Putamen (tissue), 1 donor: ENCODE results near the gene ENOX1.

Experiments
- DNase-seq: peaks from one replicate; pipeline ENCODE4 v3.0.0-alpha.2; 2016; ENCODE audit warnings: low spot score

Gene ENOX1

DNA sequence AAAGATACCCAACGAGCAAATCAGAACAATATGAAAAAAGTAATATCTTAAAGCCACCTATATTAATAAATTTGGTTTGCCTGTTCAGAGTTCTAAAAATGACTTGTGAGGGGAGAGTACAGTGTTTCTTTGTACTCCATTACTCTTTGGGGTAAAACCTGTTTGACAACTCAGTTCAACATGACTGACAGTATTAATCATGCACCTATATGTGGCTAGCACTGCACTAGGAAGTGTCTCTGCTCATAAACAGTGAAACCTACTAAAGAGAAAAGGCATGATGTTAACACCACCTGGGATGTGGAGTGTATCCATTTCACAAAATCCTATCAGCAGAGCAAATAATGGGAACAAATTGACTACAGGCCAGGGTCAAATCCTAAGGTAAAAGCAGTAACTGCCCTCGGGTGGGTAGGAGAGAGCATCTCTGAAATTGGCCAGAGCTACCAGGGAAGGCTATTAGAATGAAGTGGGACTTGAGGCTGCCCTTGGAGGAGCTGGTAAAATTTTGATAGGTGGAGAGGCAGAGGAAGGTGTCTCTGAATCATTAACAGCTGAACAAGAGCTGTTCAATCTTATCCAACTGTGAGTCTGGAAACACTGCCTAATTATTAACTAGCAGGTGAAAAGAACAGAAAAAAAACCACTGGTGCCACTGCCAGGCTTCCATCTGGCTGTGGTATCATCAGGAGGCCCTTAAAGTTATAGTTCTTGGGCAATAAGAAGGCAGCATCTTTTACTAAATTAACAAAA, 398.3 kb downstream of the ENOX1 start:
- DNase-seq: no peak

DNA sequence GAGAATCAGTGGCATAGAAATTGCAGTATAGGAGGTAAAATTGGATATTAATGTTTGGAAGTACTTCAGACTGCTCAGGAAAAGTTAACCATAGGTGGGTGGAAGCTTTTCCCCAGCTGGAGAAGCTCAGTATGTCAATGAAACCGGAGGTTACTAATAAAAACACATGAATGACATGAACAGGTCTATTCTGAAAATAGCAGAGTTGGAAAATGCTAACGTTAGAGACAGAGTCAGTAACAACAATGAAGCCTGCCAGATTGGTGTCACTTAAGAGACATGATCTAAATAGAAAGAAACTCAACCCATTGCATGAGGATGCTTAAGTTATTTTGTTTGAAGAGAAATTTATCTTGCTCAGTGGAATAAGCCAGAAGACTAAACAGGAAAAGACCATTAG, 398.9 kb downstream of the ENOX1 start:
- DNase-seq: peak; percentile 50

- DNase-seq: no peak
These were observed 403.1 kb downstream of the ENOX1 start for GRCh38 chr13:43383498-43384165.

- no peak for DNase-seq
These were observed 407.0 kb downstream of the ENOX1 start for GRCh38 chr13:43379738-43380137.

DNA sequence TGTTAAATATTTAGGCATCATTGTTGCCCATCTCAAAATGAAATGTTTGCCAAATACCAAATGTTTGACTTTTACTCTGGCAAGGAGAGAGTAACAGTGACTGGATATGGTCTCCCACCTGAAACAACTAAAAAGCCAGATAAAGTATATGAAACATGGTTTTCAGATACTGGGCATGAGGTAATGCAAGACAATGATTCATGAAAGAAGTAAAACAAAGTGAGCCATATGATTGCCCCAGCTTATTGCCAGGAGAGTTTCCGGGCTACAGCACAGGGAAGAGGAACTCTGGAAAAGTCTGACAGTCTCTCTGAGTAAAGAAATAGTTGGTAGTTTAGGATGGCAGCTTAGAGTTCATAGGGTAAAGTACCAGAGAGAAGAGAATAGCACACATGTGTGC, 408.8 kb downstream of the ENOX1 start:
- DNase-seq: no peak

- no peak for DNase-seq
These were observed 409.6 kb downstream of the ENOX1 start for GRCh38 chr13:43377149-43377548.

DNA sequence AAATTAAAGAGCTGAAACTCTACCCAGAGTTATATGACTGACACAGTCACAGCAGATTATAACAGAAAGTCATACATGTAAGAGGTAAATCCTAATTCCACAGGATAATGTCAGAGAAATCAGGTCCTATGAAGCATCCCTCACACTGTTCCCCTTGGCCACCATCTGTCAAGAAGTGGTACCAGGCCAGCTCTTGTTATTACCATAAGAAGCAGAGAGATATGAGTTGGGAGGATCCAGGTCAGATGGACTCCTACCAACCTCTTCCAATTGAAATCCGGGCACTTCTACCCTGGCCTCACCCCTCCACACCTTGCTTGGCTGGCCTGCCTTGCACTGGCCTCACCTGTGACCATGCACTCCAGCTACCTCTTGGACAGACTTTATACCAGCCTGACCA, 410.2 kb downstream of the ENOX1 start:
- no peak for DNase-seq

GRCh38 chr13:43375797-43376465, 410.8 kb downstream of the ENOX1 start:
- DNase-seq: no peak

GRCh38 chr13:43374621-43375020, 412.2 kb downstream of the ENOX1 start:
- DNase-seq: no peak

GRCh38 chr13:43373400-43373799, 413.4 kb downstream of the ENOX1 start:
- DNase-seq: no peak

GRCh38 chr13:43370842-43371241, 415.9 kb downstream of the ENOX1 start:
- DNase-seq: no peak

DNA sequence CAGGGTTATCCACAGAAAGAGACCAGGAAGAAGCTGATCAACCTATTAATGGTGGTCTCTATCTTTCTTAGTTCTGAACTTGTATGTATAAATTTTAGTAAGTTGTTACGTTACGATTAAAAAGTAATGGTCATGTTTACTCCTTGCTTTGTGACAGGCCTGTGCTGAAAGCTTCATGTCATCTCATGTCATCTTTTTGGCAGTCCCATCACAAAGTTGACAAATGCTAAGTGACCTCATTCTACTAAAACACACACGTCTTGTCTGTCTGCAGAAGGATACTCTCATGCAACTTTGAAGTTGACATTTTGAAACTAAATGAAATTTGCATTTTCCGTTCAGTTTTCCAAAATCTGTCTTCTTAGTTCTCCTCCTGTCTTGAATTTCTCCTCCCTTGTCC, 417.5 kb downstream of the ENOX1 start:
- DNase-seq: no peak

- DNase-seq: no peak
These were observed 418.8 kb downstream of the ENOX1 start for GRCh38 chr13:43368003-43368402.

GRCh38 chr13:43365039-43365344, 421.8 kb downstream of the ENOX1 start:
- DNase-seq: no peak

GRCh38 chr13:43364210-43365038, 422.3 kb downstream of the ENOX1 start:
- DNase-seq: no peak

DNA sequence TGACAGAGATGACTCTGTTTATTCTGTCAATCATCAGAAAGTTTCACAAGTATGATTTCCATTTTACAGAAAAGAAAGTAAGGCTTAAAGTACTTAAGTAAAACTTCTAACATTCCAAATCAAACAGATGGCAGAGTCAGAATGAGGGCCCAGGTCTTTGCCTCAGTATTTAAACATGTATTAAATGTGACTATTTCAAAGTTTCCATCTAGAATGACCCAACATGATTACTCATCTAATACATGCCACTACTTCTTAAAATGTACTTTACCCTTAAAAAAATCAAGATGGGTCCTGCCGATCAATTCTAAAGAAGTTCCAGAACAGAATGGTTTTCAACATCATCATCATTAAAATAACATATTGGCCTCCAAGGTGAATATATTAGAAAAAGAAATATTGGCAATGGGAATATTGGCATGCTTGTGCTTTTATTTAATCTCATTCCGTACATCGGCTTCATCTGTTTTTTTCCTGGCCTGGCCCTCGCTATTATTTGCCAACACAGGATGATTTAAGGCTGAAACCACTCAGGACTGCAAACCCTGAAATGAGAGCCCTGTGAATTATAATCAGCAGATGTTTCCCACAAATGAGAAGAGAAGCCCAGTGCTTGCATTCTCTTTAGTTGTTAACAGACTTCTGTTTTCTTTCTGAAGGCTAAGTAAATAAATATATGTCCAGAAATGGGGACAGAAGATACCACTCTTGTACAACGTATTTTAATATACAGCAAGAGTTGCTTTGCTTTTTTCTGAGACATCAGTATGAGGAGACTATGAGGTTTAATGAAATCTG, 423.4 kb downstream of the ENOX1 start:
- no peak for DNase-seq

DNA sequence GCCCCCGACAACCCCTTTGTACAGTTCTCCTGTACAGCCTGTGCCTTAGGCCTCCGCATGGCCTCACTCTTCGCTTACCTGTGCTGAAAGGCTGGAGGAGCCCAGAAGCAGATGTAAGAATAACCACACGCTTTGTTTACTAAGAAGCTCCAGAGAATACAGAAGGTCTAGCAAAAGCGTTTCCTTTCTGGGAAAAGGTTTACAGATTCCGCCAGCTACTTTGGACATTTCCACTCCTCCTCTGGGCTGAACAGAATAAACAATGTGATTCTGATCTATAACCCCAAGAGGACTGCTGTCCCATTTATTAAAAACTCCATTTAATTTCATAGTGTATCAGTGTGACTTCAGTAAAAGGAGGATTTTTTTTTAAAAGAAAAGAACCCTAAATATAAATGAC, 424.2 kb downstream of the ENOX1 start:
- no peak for DNase-seq

DNA sequence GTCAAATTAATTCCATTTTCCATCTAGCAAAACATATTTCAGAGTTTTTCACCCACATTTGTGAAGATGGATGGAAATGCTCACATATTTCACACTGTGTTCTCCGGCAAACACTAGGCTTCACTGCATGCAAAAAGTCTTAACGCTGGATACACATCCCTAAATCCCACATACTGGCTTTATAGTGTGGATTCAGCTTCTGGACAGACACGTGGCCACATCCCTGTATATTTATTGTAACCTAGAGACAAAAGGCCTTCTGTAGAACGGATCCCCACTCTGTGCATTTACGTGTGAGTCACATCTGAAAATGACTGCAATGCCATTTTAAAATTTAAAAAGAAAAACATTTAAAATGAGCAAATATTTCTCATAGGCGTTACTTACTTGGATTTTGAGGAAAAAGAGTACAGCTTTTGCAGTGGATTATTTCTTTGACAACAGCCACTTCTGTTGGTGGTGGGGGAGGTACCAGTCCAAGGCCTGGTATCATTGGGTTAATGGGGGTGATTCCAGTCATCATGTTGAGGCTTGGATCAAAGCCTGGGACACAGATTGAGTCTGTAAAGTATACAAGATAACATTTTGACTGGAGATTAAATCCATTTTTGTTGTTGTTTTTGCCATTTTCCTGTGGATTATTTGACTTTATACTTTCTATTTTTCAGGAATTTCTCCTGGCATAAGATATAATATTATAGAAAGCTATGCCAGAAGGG, 425.7 kb downstream of the ENOX1 start:
- no peak for DNase-seq

DNA sequence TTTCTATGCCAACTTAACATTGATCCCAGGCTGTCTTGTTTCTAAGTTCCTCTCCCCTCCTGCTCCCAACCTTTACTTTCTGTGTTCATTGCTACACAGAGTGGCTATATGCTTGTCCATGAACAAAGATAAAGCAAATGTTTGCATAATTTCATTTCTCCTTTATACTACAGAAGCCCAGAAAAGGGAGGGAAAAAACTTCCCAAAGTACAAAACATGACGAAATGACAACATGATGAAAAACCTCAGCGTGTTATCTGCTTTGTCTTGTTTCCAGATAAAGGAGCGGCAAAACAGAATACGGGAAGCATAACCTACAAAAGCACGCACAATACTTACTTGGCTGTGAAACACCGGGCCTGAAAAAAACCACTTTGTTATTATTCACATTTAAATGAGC, 426.6 kb downstream of the ENOX1 start:
- no peak for DNase-seq

DNA sequence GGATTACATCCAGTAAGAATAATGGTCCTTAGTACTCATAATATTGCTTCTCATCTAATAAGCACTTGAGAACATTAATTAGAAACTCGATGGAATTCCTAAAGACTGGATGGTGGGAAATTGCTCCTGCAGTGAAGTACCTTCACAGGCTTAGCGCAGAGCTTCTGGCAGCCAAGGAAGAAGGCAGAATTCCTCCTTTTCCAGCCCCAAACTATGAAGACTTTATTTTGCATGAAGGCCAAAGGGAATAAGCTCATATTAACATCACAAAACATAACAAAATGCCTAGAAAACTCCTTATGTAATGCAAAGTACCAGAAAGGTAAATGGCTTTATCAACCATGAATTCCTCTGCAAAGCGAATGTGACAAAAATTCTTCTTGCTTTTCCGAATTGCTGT, 427.2 kb downstream of the ENOX1 start:
- DNase-seq: no peak

- no peak for DNase-seq
These were observed 429.2 kb downstream of the ENOX1 start for GRCh38 chr13:43357564-43357963.
